GM18867 (cell line): Measurements from ENCODE around the gene GIGYF2.

Experiments
- ATAC-seq: cut with Tn5 transposase; IDR thresholded peaks from one replicate; pipeline ENCODE4 v1.9.1; 2021; ENCODE audit warnings: mild to moderate bottlenecking, moderate library complexity; ENCODE audit not compliant: unreplicated experiment

The GIGYF2 gene

GRCh38 chr2:232908695-232909094, 211.6 kb downstream of the GIGYF2 start:
- ATAC-seq, result no peak
